Chondrocyte (in vitro differentiated cells): ENCODE measurements around the gene EIF4EBP2. TPM values are rescaled to one million over a fixed set of nuclear protein-coding genes. Genes with fewer than 3 reads are reported as not detected.

Experiments
- DNase-seq: peaks from one replicate; pipeline ENCODE4 v3.0.0; 2021; ENCODE audit warnings: mixed read lengths, low spot score
- H3K27ac Mint-ChIP-seq: one replicate; pipeline ENCODE4 v1.8.0; 2021; ENCODE audit warnings: mild to moderate bottlenecking, moderate library complexity, mixed read lengths; ENCODE audit not compliant: unreplicated experiment
- H3K27me3 Mint-ChIP-seq: 2 replicates; pipeline ENCODE4 v1.8.0; 2021; ENCODE audit warnings: low read depth, mixed read lengths
- H3K36me3 Mint-ChIP-seq: 2 replicates; pipeline ENCODE4 v1.8.0; 2021; ENCODE audit warnings: low read depth, mixed read lengths
- H3K4me1 Mint-ChIP-seq: 2 replicates; pipeline ENCODE4 v1.8.0; 2021; ENCODE audit warnings: low read depth, mild to moderate bottlenecking, mixed read lengths
- H3K4me3 Mint-ChIP-seq: one replicate; pipeline ENCODE4 v1.8.0; 2021; ENCODE audit warnings: mild to moderate bottlenecking, moderate library complexity, mixed read lengths; ENCODE audit not compliant: unreplicated experiment
- H3K9me3 Mint-ChIP-seq: 2 replicates; pipeline ENCODE4 v1.8.0; 2021; ENCODE audit warnings: low read depth, mixed read lengths
- total RNA-seq: library from RNA; stranded (reverse); gene quantifications from 3 replicates; pipeline ENCODE4 v1.2.1, GENCODE V29; 2021
- TF ChIP-seq, protein P1 (sequence below): fragments of 200-600 bp; sonication (generic); IDR thresholded peaks from 2 replicates; pipeline ENCODE4 v1.5.0; 2021; ENCODE audit warnings: antibody characterized with exemption, mild to moderate bottlenecking, moderate library complexity

EIF4EBP2 gene
- total RNA-seq, 1 donor from 2014 or later, result 39.6 TPM

DNA sequence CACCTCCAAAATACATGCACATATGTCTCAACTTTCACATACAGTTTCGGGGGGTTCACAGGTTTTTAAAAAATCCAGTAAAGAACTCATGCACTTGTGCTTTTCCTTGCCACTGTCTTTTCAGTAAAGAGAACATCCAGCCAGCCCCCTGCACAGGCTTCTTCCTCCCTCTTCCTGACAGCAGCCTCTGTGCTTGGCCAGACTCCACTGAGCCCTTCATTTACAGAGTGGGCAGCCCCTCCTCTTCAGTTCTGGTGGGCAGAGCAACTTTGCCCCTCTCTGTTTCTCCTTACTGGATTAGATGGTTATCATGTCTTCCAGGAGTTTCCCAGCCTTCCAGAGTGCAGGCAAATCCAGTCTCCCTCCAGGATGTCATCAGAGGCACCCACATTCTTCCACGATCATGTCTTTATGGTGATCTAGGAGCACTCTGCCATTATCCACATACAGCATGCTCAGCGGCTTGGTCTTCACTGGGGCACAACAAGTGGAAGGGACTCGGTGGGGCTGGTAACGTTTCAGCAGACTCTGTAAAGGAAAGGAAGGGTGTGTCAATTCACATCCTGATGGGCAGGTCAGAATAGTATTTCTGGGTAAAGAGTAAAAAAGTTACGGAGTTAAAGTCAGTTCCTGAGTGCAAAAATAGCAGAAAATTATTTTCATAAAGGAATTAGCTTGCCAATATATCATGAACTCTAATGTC is 28.8 kb downstream of the EIF4EBP2 start:
- Mint-ChIP-seq H3K4me3 (no peak overlapping the region), H3K36me3 (peaks cover 14% of the 10 kb centered on the region), H3K9me3 (no peaks in the 10 kb centered on the region), H3K27me3 (no peaks in the 10 kb centered on the region), H3K27ac (no peak overlapping the region), H3K4me1 (peaks cover 14% of the 10 kb centered on the region)
- TF ChIP-seq, protein P1, sequence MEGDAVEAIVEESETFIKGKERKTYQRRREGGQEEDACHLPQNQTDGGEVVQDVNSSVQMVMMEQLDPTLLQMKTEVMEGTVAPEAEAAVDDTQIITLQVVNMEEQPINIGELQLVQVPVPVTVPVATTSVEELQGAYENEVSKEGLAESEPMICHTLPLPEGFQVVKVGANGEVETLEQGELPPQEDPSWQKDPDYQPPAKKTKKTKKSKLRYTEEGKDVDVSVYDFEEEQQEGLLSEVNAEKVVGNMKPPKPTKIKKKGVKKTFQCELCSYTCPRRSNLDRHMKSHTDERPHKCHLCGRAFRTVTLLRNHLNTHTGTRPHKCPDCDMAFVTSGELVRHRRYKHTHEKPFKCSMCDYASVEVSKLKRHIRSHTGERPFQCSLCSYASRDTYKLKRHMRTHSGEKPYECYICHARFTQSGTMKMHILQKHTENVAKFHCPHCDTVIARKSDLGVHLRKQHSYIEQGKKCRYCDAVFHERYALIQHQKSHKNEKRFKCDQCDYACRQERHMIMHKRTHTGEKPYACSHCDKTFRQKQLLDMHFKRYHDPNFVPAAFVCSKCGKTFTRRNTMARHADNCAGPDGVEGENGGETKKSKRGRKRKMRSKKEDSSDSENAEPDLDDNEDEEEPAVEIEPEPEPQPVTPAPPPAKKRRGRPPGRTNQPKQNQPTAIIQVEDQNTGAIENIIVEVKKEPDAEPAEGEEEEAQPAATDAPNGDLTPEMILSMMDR, result no peak
- no peak for DNase-seq

DNA sequence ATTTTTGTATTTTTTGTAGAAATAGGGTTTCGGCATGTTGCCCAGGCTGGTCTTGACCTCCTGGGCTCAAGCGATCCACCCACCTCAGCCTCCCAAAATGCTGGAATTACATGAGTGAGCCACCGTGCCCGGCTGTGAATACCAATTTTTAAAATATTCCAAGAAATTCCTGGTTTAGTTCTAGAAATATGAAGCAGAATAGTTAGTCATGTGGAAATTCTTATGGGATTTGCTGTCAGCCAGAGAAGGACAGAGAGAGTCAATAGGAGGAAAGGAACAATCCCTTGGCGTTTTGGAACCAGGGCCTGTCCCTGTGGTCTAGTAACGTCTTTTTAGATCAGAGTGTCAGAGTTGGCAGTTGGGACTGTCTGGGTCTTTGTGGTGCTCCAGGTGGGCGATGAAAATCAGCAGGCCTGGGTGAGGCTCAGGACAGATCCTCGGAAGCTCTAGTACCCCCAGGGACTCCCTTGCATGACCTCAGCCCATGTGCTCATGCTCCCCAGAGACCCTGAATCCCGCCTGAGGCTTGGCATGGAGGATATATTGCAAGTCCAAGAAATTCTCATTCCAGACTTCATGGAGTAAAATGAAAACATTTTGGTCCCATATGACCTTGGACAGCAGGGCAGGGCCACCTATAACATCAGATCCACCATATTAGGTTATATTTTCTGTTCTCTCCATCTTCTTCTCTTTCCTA is 29.8 kb downstream of the EIF4EBP2 start:
- TF ChIP-seq, protein P1, result no peak
- no peak overlapping the region for H3K4me3 Mint-ChIP-seq
- peaks cover 7% of the 10 kb centered on the region for H3K36me3 Mint-ChIP-seq
- no peaks in the 10 kb centered on the region for H3K9me3 Mint-ChIP-seq
- H3K27me3 Mint-ChIP-seq, result peaks cover 6% of the 10 kb centered on the region
- no peak overlapping the region for H3K27ac Mint-ChIP-seq
- no peak for DNase-seq
- peaks cover 14% of the 10 kb centered on the region for H3K4me1 Mint-ChIP-seq

DNA sequence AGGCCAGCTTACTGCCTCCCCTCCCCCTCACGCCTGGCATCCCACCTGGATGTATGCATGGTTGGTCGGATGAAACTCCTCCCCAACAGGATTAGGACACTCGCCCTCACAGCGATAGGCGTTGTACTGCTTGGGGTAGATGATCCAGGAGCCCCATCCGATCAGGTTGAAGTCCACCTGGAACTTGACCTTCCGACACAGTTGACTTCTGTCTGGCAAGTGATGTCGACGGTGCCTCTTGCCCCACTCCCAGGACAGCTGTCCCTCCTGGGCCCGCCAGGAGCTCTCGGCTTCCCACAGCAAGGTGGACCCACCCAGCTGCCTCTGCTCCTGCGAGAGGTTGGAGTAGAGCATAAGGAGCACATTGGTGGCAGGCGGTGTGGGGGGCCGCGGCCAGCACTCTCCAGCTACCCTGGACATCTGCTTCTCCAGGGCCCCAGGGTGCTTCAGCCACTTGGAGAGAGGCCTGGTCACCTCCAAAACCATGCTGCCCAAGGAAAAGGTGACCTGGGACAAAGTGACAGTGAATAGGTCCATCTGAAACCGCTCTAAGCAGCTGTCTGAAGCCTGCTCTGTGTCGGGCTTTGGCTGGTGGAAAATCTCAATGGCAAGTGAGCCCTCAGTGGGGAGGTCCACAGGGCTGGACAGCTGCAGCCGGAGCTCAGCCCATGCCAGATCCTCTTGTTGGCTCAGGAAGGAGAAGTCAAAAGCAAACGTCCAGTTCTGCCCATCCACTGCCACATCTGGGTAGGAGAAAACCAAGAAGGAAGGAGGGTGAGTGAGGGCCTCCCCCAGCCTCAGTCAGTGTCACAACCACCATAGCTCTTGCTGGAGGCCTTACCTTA is 31.5 kb downstream of the EIF4EBP2 start:
- H3K27ac Mint-ChIP-seq, result no peak overlapping the region
- TF ChIP-seq, protein P1, result no peak
- H3K27me3 Mint-ChIP-seq, result peaks cover 18% of the 10 kb centered on the region
- no peaks in the 10 kb centered on the region for H3K9me3 Mint-ChIP-seq
- H3K36me3 Mint-ChIP-seq, result peaks cover 5% of the 10 kb centered on the region
- no peak overlapping the region for H3K4me3 Mint-ChIP-seq
- H3K4me1 Mint-ChIP-seq, result peaks cover 18% of the 10 kb centered on the region
- DNase-seq, result no peak

DNA sequence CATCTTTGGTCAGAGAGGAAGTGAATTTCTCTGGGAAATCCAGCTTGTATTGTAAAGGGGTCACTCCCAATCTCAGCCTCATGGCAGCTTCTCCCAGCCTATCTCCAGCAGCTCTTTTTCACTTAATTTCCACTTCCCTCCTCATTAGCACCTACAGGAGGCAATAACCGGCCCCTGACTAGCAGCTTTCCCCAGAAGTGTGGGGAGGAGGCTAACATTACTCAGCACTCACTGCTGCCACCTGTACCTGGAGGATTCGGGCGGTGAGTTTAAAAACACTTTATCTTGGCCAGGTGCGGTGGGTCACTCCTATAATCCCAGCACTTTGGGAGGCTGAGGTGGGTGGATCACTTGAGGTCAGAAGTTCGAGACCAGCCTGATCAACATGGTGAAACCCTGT is 33.8 kb downstream of the EIF4EBP2 start:
- Mint-ChIP-seq H3K27ac (no peak overlapping the region), H3K27me3 (peaks cover 33% of the 10 kb centered on the region), H3K4me1 (peaks cover 20% of the 10 kb centered on the region), H3K36me3 (no peaks in the 10 kb centered on the region), H3K4me3 (no peak overlapping the region), H3K9me3 (no peaks in the 10 kb centered on the region)
- TF ChIP-seq, protein P1, result no peak
- no peak for DNase-seq
